GM10248 (cell line): Measurements from ENCODE around the gene SNAP29.

Source experiments
- CTCF ChIA-PET: fragments of 300-600 bp; sonication (Branson Sonifier 250); formaldehyde crosslinking; extraction: SDS; loops from one replicate; lab custom pipeline; 2021; ENCODE audit warnings: antibody characterized with exemption; lab: Yijun Ruan, JAX
- POLR2A ChIA-PET: fragments of 350-650 bp; sonication (Branson Sonifier 250); formaldehyde crosslinking; extraction: SDS; loops from one replicate; lab custom pipeline; 2020; ENCODE audit warnings: antibody characterized with exemption; lab: Yijun Ruan, JAX
- DNase-seq: peaks from one replicate; pipeline ENCODE4 v3.0.0; 2012; ENCODE audit errors: extremely low spot score
- TF ChIP-seq, protein P1 (sequence below): IDR thresholded peaks from 2 replicates; pipeline ENCODE4 v1.5.1; 2012; ENCODE audit warnings: mild to moderate bottlenecking, low read depth; ENCODE audit errors: extremely low read depth, missing control alignments, control extremely low read depth

SNAP29 gene

DNA sequence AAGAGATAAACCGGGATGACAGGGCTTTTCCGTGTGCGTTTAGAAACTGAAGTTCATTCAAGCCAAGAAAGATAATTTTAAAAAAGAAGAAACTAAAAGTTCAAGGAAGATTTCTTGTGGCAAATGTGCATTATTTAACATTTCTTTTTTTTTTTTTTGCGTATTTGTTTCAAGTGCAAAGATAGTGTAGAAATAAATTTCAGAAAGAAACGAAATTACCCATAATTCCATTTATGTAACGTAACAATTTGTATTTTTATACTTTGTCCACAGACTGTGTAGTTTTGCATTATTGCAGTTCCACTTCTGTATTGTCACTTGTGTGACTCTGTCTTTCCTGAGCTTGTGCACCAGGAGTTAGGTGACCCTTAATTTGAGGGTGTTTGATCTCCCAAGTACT, 24.0 kb downstream of the SNAP29 start:
- POLR2A ChIA-PET: no interaction called here
- no peak for DNase-seq
- CTCF ChIA-PET: interaction anchor here (1.2 to 4.5 kb wide), 2 partner anchors 10 to 14 kb away, joined by 4 to 37 read pairs; no protein-coding TSS in a partner anchor
- TF ChIP-seq, protein P1, sequence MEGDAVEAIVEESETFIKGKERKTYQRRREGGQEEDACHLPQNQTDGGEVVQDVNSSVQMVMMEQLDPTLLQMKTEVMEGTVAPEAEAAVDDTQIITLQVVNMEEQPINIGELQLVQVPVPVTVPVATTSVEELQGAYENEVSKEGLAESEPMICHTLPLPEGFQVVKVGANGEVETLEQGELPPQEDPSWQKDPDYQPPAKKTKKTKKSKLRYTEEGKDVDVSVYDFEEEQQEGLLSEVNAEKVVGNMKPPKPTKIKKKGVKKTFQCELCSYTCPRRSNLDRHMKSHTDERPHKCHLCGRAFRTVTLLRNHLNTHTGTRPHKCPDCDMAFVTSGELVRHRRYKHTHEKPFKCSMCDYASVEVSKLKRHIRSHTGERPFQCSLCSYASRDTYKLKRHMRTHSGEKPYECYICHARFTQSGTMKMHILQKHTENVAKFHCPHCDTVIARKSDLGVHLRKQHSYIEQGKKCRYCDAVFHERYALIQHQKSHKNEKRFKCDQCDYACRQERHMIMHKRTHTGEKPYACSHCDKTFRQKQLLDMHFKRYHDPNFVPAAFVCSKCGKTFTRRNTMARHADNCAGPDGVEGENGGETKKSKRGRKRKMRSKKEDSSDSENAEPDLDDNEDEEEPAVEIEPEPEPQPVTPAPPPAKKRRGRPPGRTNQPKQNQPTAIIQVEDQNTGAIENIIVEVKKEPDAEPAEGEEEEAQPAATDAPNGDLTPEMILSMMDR: no peak

DNA sequence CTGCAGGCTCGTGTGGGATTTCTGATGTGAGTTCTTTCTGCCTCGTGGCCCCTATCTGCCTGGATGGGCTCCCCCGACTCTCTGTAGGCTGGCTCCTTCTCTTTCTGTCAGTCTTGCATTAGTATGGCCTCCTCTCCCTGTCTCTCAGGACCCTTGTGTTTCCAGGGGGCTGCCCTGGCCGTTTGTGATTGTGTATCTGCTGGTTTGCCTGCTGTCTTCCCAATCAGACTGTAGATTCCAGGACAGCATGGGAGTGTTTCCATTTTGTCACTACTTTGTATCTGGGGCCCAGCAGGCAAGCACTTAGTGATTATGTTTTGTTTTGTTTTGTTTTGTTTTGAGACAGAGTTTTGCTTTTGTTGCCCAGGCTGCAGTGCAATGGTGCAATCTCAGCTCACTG, 25.6 kb downstream of the SNAP29 start:
- CTCF ChIA-PET: interaction anchor here (1.4 to 4.5 kb wide), 2 partner anchors 16 to 103 kb away, joined by 3 to 37 read pairs; no protein-coding TSS in a partner anchor
- TF ChIP-seq, protein P1: no peak

DNA sequence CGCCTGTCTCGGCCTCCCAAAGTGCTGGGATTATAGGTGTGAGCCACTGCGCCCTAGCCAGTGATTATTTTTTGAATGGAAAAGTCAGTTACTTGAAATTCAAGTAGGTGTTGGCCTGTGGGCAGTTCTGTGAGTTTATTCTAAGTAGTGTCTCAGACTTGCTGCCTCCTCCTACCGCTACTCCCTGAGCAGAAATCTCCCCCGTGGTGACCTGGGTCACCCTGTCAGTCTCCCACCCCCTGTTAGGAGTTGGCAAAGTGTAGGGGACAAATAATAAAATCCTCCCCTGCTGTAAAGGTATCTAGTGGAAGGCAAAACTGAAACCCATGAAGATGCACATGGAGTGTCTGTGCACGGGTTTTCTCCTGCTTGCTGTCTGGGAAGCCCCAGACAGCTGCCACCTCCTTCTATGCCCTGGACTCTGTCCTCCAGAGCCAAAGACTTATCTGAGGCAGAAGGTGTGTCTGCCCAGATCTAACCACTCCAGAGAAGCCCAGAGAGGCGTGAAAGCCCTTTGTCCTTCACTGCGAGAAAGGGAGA, 26.3 kb downstream of the SNAP29 start:
- TF ChIP-seq, protein P1: no peak
- ChIA-PET POLR2A (no interaction called here), CTCF (interaction anchor here (0.6 to 4.5 kb wide), 15 partner anchors 10 to 133 kb away, joined by 3 to 37 read pairs (median 3); partner anchors contain the start of gene CRKL)
- no peak for DNase-seq

More for the DNA sequence above, 25.6 kb downstream of the SNAP29 start:
- DNase-seq: no peak
- POLR2A ChIA-PET: no interaction called here

DNA sequence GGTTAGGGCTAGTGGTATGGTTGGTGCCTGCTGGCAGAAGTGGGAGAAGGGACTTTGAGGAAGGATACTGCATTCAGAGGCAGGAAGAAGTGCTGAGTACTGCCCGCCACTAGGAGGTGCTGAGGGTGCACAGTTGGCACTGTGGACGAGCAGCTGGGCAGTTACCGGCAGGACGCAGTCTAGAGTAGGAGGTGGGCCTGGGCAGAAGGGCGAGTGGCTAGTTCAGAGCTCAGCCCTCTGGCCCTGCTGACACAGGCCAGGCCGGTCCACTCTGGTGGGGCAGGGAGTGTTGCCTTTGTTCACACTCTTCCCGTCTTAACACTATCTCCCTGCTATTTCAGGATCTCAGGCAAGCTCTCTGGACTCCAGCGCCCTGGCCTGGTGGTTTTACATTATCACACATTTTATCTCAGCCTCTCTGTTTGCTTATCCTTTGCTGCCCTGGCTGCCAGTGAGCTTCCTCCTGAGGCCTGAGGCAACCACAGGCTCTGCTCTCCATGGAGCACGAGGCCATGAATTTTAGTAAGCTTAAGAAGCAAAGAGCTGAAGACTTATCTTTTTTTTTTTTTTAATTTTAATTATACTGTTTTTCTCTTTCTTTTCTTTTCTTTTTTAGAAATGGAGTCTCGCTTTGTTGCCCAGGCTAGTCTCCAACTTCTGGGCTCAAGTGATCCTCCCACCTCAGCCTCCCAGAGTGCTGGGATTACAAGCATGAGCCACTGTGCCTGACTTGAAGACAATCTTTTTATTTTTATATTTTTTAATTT, 26.9 kb downstream of the SNAP29 start:
- POLR2A ChIA-PET: no interaction called here
- CTCF ChIA-PET: interaction anchor here (0.6 to 4.5 kb wide), 29 partner anchors 8 to 207 kb away, joined by 3 to 37 read pairs (median 3); partner anchors contain the start of gene CRKL
- TF ChIP-seq, protein P1: peak; percentile 94
- peak; percentile 76 for DNase-seq

DNA sequence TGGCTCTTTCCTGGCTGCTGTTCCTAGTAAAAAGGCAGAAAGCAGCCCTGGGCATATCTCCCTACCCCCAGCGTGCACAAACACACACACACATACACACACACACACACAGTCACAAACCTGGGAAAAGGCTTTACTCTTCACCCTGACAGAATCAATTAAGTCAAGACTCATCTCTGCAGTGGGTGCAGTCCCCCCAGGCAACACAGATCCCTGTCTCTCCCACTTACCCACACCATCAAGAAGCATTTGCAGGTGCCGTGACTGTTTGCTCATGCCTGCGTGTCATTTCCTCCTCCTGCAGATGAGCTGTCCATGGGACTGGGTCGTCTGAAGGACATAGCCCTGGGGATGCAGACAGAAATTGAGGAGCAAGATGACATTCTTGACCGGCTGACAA, 28.6 kb downstream of the SNAP29 start:
- ChIA-PET POLR2A (no interaction called here), CTCF (interaction anchor here (4.5 kb wide), 1 partner anchor 19 kb away, joined by 37 read pairs; no protein-coding TSS in a partner anchor)
- TF ChIP-seq, protein P1: no peak
- DNase-seq: no peak

DNA sequence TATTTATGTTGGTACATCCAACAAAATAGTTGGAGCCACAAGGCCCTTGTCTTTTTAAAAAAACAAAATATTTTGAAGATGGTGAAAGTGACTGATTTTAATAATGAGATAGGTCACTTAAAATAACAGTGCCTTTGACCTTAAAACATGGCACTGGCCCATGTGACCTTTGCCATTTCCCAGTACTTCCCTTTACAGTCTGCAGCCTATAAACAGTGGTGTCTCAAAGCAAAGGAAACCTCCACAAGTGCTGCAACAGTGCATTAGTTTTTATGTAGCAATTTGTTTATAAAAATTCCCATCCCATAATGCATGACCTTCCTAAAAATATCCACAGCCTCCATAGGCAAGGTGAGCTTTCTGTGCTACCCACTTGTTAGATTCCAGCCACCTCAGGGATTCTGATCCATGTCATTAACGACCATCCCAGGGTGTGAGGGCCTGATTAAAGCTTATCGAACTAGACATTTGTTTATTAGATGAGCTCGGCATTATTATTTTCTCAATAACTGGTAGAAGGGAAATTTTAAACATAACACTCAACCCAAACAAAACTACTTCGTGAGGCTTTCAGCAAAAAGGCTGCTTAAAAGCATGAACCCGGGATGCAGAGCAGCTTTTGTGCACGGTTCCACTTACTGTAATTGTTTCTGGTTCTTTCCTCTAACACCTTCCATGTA, 30.4 kb downstream of the SNAP29 start:
- CTCF ChIA-PET: interaction anchor here (0.9 to 1.6 kb wide), 5 partner anchors 17 to 105 kb away, joined by 3 to 4 read pairs (median 3); partner anchors contain the start of gene CRKL
- no peak for DNase-seq
- POLR2A ChIA-PET: no interaction called here
- TF ChIP-seq, protein P1: no peak
